Body of pancreas (tissue), 4 donors: ENCODE data around the gene TRAM2.

Source experiments
- CTCF ChIP-seq, 7 experiments: fragments of 450-650 bp in 4 of 7; fragments of 200-600 bp in 3 of 7; sonication (generic) in 3 of 7; IDR thresholded peaks; one replicate each; pipeline ENCODE4 v1.5.1; 2016 to 2019; ENCODE audit warnings: antibody characterized with exemption in 7 of 7
- POLR2A ChIP-seq, 3 donors: fragments of 450-650 bp; IDR thresholded peaks; one replicate each; pipeline ENCODE4 v1.6.1; 2016; ENCODE audit warnings: antibody characterized with exemption in 3 of 3, mild to moderate bottlenecking in 2 of 3

DNA sequence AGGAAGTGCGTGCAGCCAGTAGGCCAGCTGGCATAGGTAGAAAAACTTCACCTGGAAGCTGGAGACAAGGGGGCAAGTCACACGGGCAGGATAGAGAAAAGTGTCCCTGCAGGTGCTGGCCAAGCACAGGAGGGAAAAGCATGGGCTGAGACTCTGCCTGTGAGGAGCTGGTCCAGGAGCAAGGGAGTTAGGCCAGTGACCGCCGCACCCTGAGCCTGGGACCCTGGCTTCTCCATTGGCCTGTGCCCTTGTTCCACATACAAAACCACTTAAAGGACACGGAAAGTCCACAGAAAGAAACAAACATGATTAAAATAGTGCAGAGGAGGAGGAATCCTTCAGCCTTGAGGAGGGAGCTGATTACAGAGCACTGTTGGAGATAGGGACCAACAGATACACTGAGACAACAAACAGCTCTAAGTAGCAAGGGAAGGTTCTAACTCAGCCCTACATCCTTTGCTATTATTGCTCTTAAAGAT, 68.6 kb downstream of the TRAM2 start:
- no peak for TF ChIP-seq CTCF (IDR thresholded peaks at IDR 0.05)
- TF ChIP-seq POLR2A (IDR thresholded peaks at IDR 0.05) = no peak
